Coronary artery (tissue), 2 donors: ENCODE results near the gene SLC44A3.
A peak's percentile ranks its signal among the peaks of the same experiment; 100 is the strongest.

ENCODE experiments used
- DNase-seq: peaks from one replicate; pipeline ENCODE4 v3.0.0-alpha.2; 2017; ENCODE audit warnings: low spot score
- H3K27ac ChIP-seq, 2 donors: fragments of 200-600 bp; sonication (generic); one replicate each; pipeline ENCODE4 v1.5.1; 2016 to 2019
- H3K4me3 ChIP-seq: fragments of 200-600 bp; sonication (generic); 2 replicates; pipeline ENCODE4 v1.5.1; 2016; ENCODE audit warnings: mild to moderate bottlenecking, moderate library complexity
- CTCF ChIP-seq: fragments of 200-600 bp; sonication (generic); IDR thresholded peaks from one replicate; pipeline ENCODE4 v1.5.1; 2019; ENCODE audit warnings: antibody characterized with exemption

Gene SLC44A3

GRCh38 chr1:94908965-94909364, 88.8 kb downstream of the SLC44A3 start:
- no peak for TF ChIP-seq CTCF
- Histone ChIP-seq H3K4me3 (no peak overlapping the region), H3K27ac (no peak overlapping the region)
- DNase-seq: no peak

- TF ChIP-seq CTCF: no peak
- H3K4me3 ChIP-seq: no peak overlapping the region
- peak overlapping the region in 1 of 2 donors; percentile 9 for H3K27ac ChIP-seq
- DNase-seq: no peak
Measured at GRCh38 chr1:94909486-94909885, 89.3 kb downstream of the SLC44A3 start.

GRCh38 chr1:94912263-94913184, 92.4 kb downstream of the SLC44A3 start:
- no peak for TF ChIP-seq CTCF
- H3K4me3 ChIP-seq: peak overlapping the region; percentile 41
- peak overlapping the region; percentile 41 to 56 for H3K27ac ChIP-seq
- no peak for DNase-seq

GRCh38 chr1:94917251-94917650, 97.1 kb downstream of the SLC44A3 start:
- TF ChIP-seq CTCF: no peak
- DNase-seq: no peak
- no peak overlapping the region for H3K4me3 ChIP-seq
- no peak overlapping the region for H3K27ac ChIP-seq

- TF ChIP-seq CTCF: no peak
- peak overlapping the region; percentile 19 to 49 for H3K27ac ChIP-seq
- no peak for DNase-seq
- peak overlapping the region; percentile 43 for H3K4me3 ChIP-seq
Measured at GRCh38 chr1:94919241-94920030, 99.3 kb downstream of the SLC44A3 start.

GRCh38 chr1:94920061-94920460, 99.9 kb downstream of the SLC44A3 start:
- no peak for DNase-seq
- Histone ChIP-seq H3K27ac (peak overlapping the region; percentile 19 to 49), H3K4me3 (peak overlapping the region; percentile 43)
- no peak for TF ChIP-seq CTCF
